GM10248 (cell line): ENCODE results near the gene TNFRSF19.

Experiments used
- CTCF ChIA-PET: fragments of 300-600 bp; sonication (Branson Sonifier 250); formaldehyde crosslinking; extraction: SDS; loops from one replicate; lab custom pipeline; 2021; ENCODE audit warnings: antibody characterized with exemption; lab: Yijun Ruan, JAX
- POLR2A ChIA-PET: fragments of 350-650 bp; sonication (Branson Sonifier 250); formaldehyde crosslinking; extraction: SDS; loops from one replicate; lab custom pipeline; 2020; ENCODE audit warnings: antibody characterized with exemption; lab: Yijun Ruan, JAX
- DNase-seq: peaks from one replicate; pipeline ENCODE4 v3.0.0; 2012; ENCODE audit errors: extremely low spot score
- CTCF ChIP-seq: IDR thresholded peaks from 2 replicates; pipeline ENCODE4 v1.5.1; 2012; ENCODE audit warnings: mild to moderate bottlenecking, low read depth; ENCODE audit errors: extremely low read depth, missing control alignments, control extremely low read depth

The TNFRSF19 gene

GRCh38 chr13:23554000-23554399 lies 16.2 kb upstream of the TNFRSF19 start:
- POLR2A ChIA-PET, result no interaction called here
- CTCF ChIA-PET, result interaction anchor here (0.7 to 3.4 kb wide), 3 partner anchors 14 to 19 kb away, joined by 3 to 14 read pairs (median 3); no protein-coding TSS in a partner anchor
- TF ChIP-seq CTCF, result no peak
- no peak for DNase-seq

GRCh38 chr13:23557043-23557442 lies 13.2 kb upstream of the TNFRSF19 start:
- no peak for DNase-seq
- ChIA-PET CTCF (no interaction called here), POLR2A (no interaction called here)
- no peak for TF ChIP-seq CTCF

- ChIA-PET CTCF (no interaction called here), POLR2A (no interaction called here)
- no peak for TF ChIP-seq CTCF
- no peak for DNase-seq
Measured at GRCh38 chr13:23557733-23558132, 12.5 kb upstream of the TNFRSF19 start.

GRCh38 chr13:23558675-23559536 lies 11.3 kb upstream of the TNFRSF19 start:
- DNase-seq, result no peak
- POLR2A ChIA-PET, result no interaction called here
- no peak for TF ChIP-seq CTCF
- CTCF ChIA-PET, result interaction anchor here (1.4 to 3.9 kb wide), 2 partner anchors 11 to 91 kb away, joined by 4 to 24 read pairs; partner anchors contain the start of gene TNFRSF19

- ChIA-PET POLR2A (interaction anchor here (0.9 to 1.4 kb wide), 2 partner anchors 10 kb away, joined by 3 to 8 read pairs; partner anchors contain the start of gene TNFRSF19), CTCF (interaction anchor here (0.8 to 3.9 kb wide), 11 partner anchors 8 to 93 kb away, joined by 3 to 24 read pairs (median 8); partner anchors contain the start of gene TNFRSF19)
- DNase-seq, result no peak
- no peak for TF ChIP-seq CTCF
Measured at GRCh38 chr13:23560571-23561089, 9.6 kb upstream of the TNFRSF19 start.

- POLR2A ChIA-PET, result interaction anchor here (1.4 kb wide), 1 partner anchor 9 kb away, joined by 8 read pairs; the partner anchor contains the start of gene TNFRSF19
- CTCF ChIA-PET, result interaction anchor here (0.8 to 3.9 kb wide), 12 partner anchors 9 to 94 kb away, joined by 3 to 24 read pairs (median 6); partner anchors contain the start of gene TNFRSF19
- peak; percentile 42 for DNase-seq
- no peak for TF ChIP-seq CTCF
Measured at GRCh38 chr13:23561261-23561660, 9.0 kb upstream of the TNFRSF19 start.
